ENCODE data around the gene C1QTNF2. TPM values are rescaled to one million over a fixed set of nuclear protein-coding genes. Genes with fewer than 3 reads are reported as not detected.

Gene C1QTNF2
- total and polyA plus RNA-seq, 2 donors from 2014 or later, result 1.4 to 2.8 TPM

DNA sequence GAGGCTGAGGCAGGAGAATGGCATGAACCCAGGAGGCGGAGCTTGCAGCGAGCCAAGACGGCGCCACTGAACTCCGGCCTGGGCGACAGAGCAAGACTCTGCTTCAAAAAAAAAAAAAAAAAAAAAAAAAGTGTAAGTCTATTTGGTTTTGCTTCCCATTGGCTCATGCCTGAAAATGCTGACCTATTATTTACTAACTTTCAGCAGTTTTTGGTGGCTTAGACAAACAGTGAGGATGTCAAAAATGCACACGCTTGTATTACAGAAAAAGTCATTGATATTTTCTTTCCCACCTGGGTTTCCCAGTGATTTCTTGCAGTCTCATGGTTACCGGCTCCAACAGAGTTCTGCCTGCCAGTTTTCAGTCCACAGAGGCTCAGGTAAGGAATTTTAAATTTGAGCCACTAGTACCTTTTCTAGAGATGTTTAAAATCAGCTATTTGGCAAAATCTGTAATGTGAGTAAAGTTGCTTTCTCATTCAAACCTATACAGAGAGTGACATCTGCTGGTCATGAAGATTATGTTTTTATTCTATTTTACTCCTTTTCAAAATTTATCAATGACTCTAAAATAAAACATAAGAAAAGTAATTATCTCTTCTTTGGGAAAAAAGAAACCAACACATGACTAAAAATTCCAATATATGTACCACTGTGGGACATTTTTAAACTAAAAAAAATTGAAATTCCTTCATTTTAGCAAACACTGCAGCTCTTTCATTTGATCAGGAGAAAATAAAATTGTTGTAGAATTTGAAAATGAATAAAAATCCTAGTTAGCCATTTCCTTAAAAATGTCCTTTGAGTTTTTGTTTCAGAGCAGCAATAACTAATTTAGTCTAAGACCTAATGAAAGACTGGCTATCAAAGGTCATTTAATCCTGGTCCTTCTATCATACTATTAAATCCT is 20.6 kb upstream of the C1QTNF2 start:
- intact Hi-C loops (cut with DNase I), result no loop called here

DNA sequence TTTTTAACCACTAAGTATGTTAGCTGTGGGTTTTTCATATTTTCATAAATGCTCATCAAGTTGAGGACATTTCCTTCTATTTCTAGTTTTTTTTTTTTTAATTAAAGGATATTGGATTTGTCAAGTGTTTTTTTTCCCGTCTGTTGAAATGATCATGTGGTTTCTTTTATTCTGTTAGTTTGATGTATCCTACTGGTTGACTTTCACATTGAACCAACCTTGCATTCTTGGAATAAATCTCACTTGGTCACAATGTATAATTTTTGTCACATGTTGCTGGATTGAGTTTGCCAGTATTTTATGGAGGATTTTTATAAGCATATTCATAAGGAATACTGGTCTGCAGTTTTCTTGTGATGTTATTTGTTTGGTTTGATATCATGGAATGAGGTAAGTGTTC is 17.0 kb upstream of the C1QTNF2 start:
- DNase-seq (no peak), FAIRE-seq (no peak)
- intact Hi-C loops (cut with DNase I), result no loop called here
- no peaks in the 10 kb centered on the region for H3K27me3 ChIP-seq (ENCODE audit: control insufficient read depth, insufficient read depth, low read length)
- peaks cover 0 to 6% (median 0%) of the 10 kb centered on the region in 3 donors for H3K9me3 ChIP-seq (ENCODE audit: control insufficient read depth in 2 of 3, insufficient read depth in 1 of 3, low read length in 3 of 3)
- TF ChIP-seq, protein P1, sequence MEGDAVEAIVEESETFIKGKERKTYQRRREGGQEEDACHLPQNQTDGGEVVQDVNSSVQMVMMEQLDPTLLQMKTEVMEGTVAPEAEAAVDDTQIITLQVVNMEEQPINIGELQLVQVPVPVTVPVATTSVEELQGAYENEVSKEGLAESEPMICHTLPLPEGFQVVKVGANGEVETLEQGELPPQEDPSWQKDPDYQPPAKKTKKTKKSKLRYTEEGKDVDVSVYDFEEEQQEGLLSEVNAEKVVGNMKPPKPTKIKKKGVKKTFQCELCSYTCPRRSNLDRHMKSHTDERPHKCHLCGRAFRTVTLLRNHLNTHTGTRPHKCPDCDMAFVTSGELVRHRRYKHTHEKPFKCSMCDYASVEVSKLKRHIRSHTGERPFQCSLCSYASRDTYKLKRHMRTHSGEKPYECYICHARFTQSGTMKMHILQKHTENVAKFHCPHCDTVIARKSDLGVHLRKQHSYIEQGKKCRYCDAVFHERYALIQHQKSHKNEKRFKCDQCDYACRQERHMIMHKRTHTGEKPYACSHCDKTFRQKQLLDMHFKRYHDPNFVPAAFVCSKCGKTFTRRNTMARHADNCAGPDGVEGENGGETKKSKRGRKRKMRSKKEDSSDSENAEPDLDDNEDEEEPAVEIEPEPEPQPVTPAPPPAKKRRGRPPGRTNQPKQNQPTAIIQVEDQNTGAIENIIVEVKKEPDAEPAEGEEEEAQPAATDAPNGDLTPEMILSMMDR (IDR thresholded peaks at IDR 0.05; ENCODE audit: borderline replicate concordance, extremely low read depth, insufficient read depth), result no peak
- no peak overlapping the region for H3K4me3 ChIP-seq (ENCODE audit: low read length in 3 of 3)
- no peaks in the 10 kb centered on the region for H3K4me1 ChIP-seq (ENCODE audit: control insufficient read depth in 2 of 3, insufficient read depth in 2 of 3, low read depth in 1 of 3, low read length in 3 of 3)
- H3K36me3 ChIP-seq (ENCODE audit: control insufficient read depth in 2 of 3, insufficient read depth in 3 of 3, low read length in 3 of 3), result no peaks in the 10 kb centered on the region
- no peak overlapping the region for H3K9ac ChIP-seq (ENCODE audit: low read length in 3 of 3)
- H3K27ac ChIP-seq (ENCODE audit: low read depth in 2 of 2, low read length in 2 of 2), result no peak overlapping the region

More for the DNA sequence above, 20.6 kb upstream of the C1QTNF2 start:
- no peak overlapping the region for H3K4me3 ChIP-seq (ENCODE audit: low read length in 3 of 3)
- H3K27ac ChIP-seq (ENCODE audit: low read depth in 2 of 2, low read length in 2 of 2), result no peak overlapping the region
- H3K36me3 ChIP-seq (ENCODE audit: control insufficient read depth in 2 of 3, insufficient read depth in 3 of 3, low read length in 3 of 3), result no peaks in the 10 kb centered on the region
- H3K27me3 ChIP-seq (ENCODE audit: control insufficient read depth, insufficient read depth, low read length), result no peaks in the 10 kb centered on the region
- no peaks in the 10 kb centered on the region for H3K4me1 ChIP-seq (ENCODE audit: control insufficient read depth in 2 of 3, insufficient read depth in 2 of 3, low read depth in 1 of 3, low read length in 3 of 3)
- peaks cover 0 to 6% (median 0%) of the 10 kb centered on the region in 3 donors for H3K9me3 ChIP-seq (ENCODE audit: control insufficient read depth in 2 of 3, insufficient read depth in 1 of 3, low read length in 3 of 3)
- H3K9ac ChIP-seq (ENCODE audit: low read length in 3 of 3), result no peak overlapping the region
- DNase-seq, result peak in 2 of 5 donors; percentile 22 to 38
- TF ChIP-seq, protein P1 (IDR thresholded peaks at IDR 0.05; ENCODE audit: borderline replicate concordance, extremely low read depth, insufficient read depth), result peak; percentile 19
- FAIRE-seq, result peak; percentile 90

DNA sequence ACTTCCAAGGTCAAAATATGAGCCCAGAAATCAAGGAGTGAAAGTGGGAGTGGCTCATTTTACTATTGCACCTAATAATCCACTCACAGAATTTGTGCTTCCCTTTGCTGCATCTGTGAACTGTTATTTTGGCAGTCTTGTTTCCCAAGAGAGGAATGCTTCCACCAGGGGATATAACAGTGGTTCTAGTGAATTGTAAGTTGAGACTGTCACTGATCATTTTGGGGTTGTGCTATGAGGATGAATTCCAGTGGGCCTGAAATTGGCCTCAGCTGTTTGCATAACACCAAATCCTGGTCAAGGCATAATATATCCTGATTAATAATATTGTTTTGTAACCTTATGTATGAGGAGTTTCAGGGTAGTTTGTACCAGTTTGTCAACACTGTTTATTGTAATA is 15.1 kb upstream of the C1QTNF2 start:
- Histone ChIP-seq H3K9ac (ENCODE audit: low read length in 3 of 3) (no peak overlapping the region), H3K4me1 (ENCODE audit: control insufficient read depth in 2 of 3, insufficient read depth in 2 of 3, low read depth in 1 of 3, low read length in 3 of 3) (no peaks in the 10 kb centered on the region), H3K36me3 (ENCODE audit: control insufficient read depth in 2 of 3, insufficient read depth in 3 of 3, low read length in 3 of 3) (no peaks in the 10 kb centered on the region), H3K27me3 (ENCODE audit: control insufficient read depth, insufficient read depth, low read length) (no peaks in the 10 kb centered on the region), H3K9me3 (ENCODE audit: control insufficient read depth in 2 of 3, insufficient read depth in 1 of 3, low read length in 3 of 3) (peaks cover 0 to 6% (median 0%) of the 10 kb centered on the region in 3 donors), H3K27ac (ENCODE audit: low read depth in 2 of 2, low read length in 2 of 2) (no peak overlapping the region), H3K4me3 (ENCODE audit: low read length in 3 of 3) (no peak overlapping the region)
- no peak for DNase-seq
- TF ChIP-seq, protein P1 (IDR thresholded peaks at IDR 0.05; ENCODE audit: borderline replicate concordance, extremely low read depth, insufficient read depth), result no peak
- no peak for FAIRE-seq
- intact Hi-C loops (cut with DNase I), result no loop called here
